OCI-LY3 (cell line): ENCODE measurements around the gene ADARB2.

Experiments used
- H2AFZ ChIP-seq: fragments of 200-600, 300-600 bp; shearing (Covaris generic); 2 replicates; pipeline ENCODE4 v1.6.0; 2014; ENCODE audit warnings: antibody characterized with exemption, low read depth, low read length
- H3K27ac ChIP-seq: fragments of 200-600, 300-600 bp; sonication (generic); 2 replicates; pipeline ENCODE4 v1.5.1; 2014; ENCODE audit warnings: mild to moderate bottlenecking, low read length, moderate library complexity, mixed read lengths
- H3K27me3 ChIP-seq: fragments of 200-600, 300-600 bp; sonication (generic); 2 replicates; pipeline ENCODE4 v1.6.1; 2014; ENCODE audit warnings: low read depth, low read length, mixed read lengths
- H3K36me3 ChIP-seq: fragments of 200-600, 300-600 bp; sonication (generic); replicated peaks from 2 replicates; pipeline ENCODE3; 2014; ENCODE audit warnings: low read depth, low read length, mixed read lengths
- H3K4me1 ChIP-seq: fragments of 300-600, 200-600 bp; sonication (generic); 2 replicates; pipeline ENCODE4 v1.6.1; 2014; ENCODE audit warnings: low read length, mixed read lengths
- H3K4me2 ChIP-seq: fragments of 200-600, 300-600 bp; sonication (generic); 2 replicates; pipeline ENCODE4 v1.6.1; 2014; ENCODE audit warnings: low read length, mixed read lengths
- H3K4me3 ChIP-seq: fragments of 300-600, 200-600 bp; sonication (generic); 2 replicates; pipeline ENCODE4 v1.5.1; 2014; ENCODE audit warnings: antibody characterized with exemption, mild to moderate bottlenecking, low read length, moderate library complexity
- H3K79me2 ChIP-seq: fragments of 300-600, 200-600 bp; shearing (Covaris generic); 2 replicates; pipeline ENCODE4 v1.6.1; 2014; ENCODE audit warnings: mild to moderate bottlenecking, low read length, mixed read lengths
- H3K9ac ChIP-seq: fragments of 300-600, 200-600 bp; shearing (Covaris generic); 2 replicates; pipeline ENCODE4 v1.6.0; 2014; ENCODE audit warnings: mild to moderate bottlenecking, low read length, moderate library complexity
- H3K9me3 ChIP-seq: fragments of 200-600, 300-600 bp; shearing (Covaris generic); 2 replicates; pipeline ENCODE4 v1.6.1; 2014; ENCODE audit warnings: low read length, mixed read lengths; ENCODE audit not compliant: insufficient read depth
- H4K20me1 ChIP-seq: fragments of 200-600, 300-600 bp; sonication (generic); 2 replicates; pipeline ENCODE4 v1.6.1; 2016; ENCODE audit warnings: low read length, mixed read lengths; ENCODE audit not compliant: insufficient read depth
- CTCF ChIP-seq: fragments of 200-600, 300-600 bp; sonication (generic); IDR thresholded peaks from 2 replicates; pipeline ENCODE4 v1.5.1; 2014; ENCODE audit warnings: antibody characterized with exemption, low read length, low read depth
- EZH2phosphoT487 ChIP-seq: fragments of 200-600 bp; shearing (Covaris generic); IDR thresholded peaks from 2 replicates; pipeline ENCODE4 v1.6.1; 2018; ENCODE audit warnings: antibody characterized with exemption, mixed run types, low read depth

The ADARB2 gene

GRCh38 chr10:1643908-1644179 is 93.5 kb downstream of the ADARB2 start:
- 0 out of 2 replicates have a peak, but pooled peaks cover 4% of the 10 kb centered on the region for H3K4me1 ChIP-seq
- no peaks in the 10 kb centered on the region for H3K79me2 ChIP-seq
- H2AFZ ChIP-seq = no peak overlapping the region
- no peak overlapping the region for H3K9ac ChIP-seq
- H3K36me3 ChIP-seq = no peaks in the 10 kb centered on the region
- H3K27ac ChIP-seq = no peak overlapping the region
- H3K4me2 ChIP-seq = no peak overlapping the region
- H3K4me3 ChIP-seq = no peak overlapping the region
- H3K9me3 ChIP-seq = no peaks in the 10 kb centered on the region
- no peak for TF ChIP-seq EZH2phosphoT487
- no peak for TF ChIP-seq CTCF
- H4K20me1 ChIP-seq = no peaks in the 10 kb centered on the region
- no peaks in the 10 kb centered on the region for H3K27me3 ChIP-seq

- Histone ChIP-seq H4K20me1 (no peaks in the 10 kb centered on the region), H3K9ac (no peak overlapping the region), H3K27ac (no peak overlapping the region), H3K79me2 (no peaks in the 10 kb centered on the region), H3K4me1 (0 out of 2 replicates have a peak, but pooled peaks cover 4% of the 10 kb centered on the region), H3K36me3 (no peaks in the 10 kb centered on the region), H3K4me2 (no peak overlapping the region), H3K9me3 (no peaks in the 10 kb centered on the region), H3K27me3 (no peaks in the 10 kb centered on the region), H3K4me3 (no peak overlapping the region), H2AFZ (no peak overlapping the region)
- no peak for TF ChIP-seq CTCF
- TF ChIP-seq EZH2phosphoT487 = no peak
These were observed 94.0 kb downstream of the ADARB2 start for GRCh38 chr10:1643161-1643907.

- H4K20me1 ChIP-seq = no peaks in the 10 kb centered on the region
- TF ChIP-seq EZH2phosphoT487 (no peak), CTCF (no peak)
- no peaks in the 10 kb centered on the region for H3K27me3 ChIP-seq
- no peak overlapping the region for H3K27ac ChIP-seq
- H2AFZ ChIP-seq = no peak overlapping the region
- 0 out of 2 replicates have a peak, but pooled peaks cover 4% of the 10 kb centered on the region for H3K4me1 ChIP-seq
- H3K4me3 ChIP-seq = no peak overlapping the region
- no peak overlapping the region for H3K9ac ChIP-seq
- no peaks in the 10 kb centered on the region for H3K36me3 ChIP-seq
- no peaks in the 10 kb centered on the region for H3K9me3 ChIP-seq
- no peaks in the 10 kb centered on the region for H3K79me2 ChIP-seq
- no peak overlapping the region for H3K4me2 ChIP-seq
These were observed 94.6 kb downstream of the ADARB2 start for GRCh38 chr10:1642600-1643160.

- no peaks in the 10 kb centered on the region for H3K9me3 ChIP-seq
- no peaks in the 10 kb centered on the region for H3K79me2 ChIP-seq
- H3K4me3 ChIP-seq = no peak overlapping the region
- no peak overlapping the region for H3K27ac ChIP-seq
- H2AFZ ChIP-seq = no peak overlapping the region
- H3K27me3 ChIP-seq = no peaks in the 10 kb centered on the region
- no peaks in the 10 kb centered on the region for H3K36me3 ChIP-seq
- H3K9ac ChIP-seq = no peak overlapping the region
- no peaks in the 10 kb centered on the region for H4K20me1 ChIP-seq
- no peak overlapping the region for H3K4me2 ChIP-seq
- TF ChIP-seq EZH2phosphoT487 = no peak
- 0 out of 2 replicates have a peak, but pooled peaks cover 4% of the 10 kb centered on the region for H3K4me1 ChIP-seq
These were observed 95.9 kb downstream of the ADARB2 start for GRCh38 chr10:1641402-1641801.
